HCT116 (cell line): ENCODE measurements around the gene TIMM17A. TPM values are rescaled to one million over a fixed set of nuclear protein-coding genes. Genes with fewer than 3 reads are reported as not detected.

ENCODE experiments used
- ATAC-seq: fragments of 200-7000 bp; cut with Tn5 transposase; 2 replicates; pipeline ENCODE4 v1.9.1; 2020; ENCODE audit warnings: mild to moderate bottlenecking, moderate library complexity
- BruUV-seq: library from RNA; stranded (reverse); fragments of 400-500 nt; replicated peaks from 2 replicates; lab custom pipeline; 2021; lab: Mats Ljungman, UMichigan
- CTCF ChIA-PET: fragments of 300-600 bp; sonication (Branson Sonifier 250); formaldehyde crosslinking; loops from one replicate; lab custom pipeline; 2021; ENCODE audit warnings: antibody characterized with exemption; lab: Charles Lee
- POLR2A ChIA-PET: fragments of 300-600, 350-600 bp; sonication (Branson Sonifier 250); formaldehyde crosslinking; loops from one replicate; lab custom pipeline; 2021; ENCODE audit warnings: antibody characterized with exemption; lab: Charles Lee
- RAD21 ChIA-PET, 2 experiments: fragments of 300-600 bp; sonication (Branson Sonifier 250); formaldehyde crosslinking; loops; one replicate each; lab custom pipeline; 2023; ENCODE audit warnings: low total read pairs in 2 of 2; ENCODE audit not compliant: uncharacterized antibody in 2 of 2, unreplicated experiment in 2 of 2, low non-redundant PET in 1 of 2; lab: Charles Lee
- DNase-seq: peaks from one replicate; pipeline ENCODE4 v3.0.0-alpha.2; 2010; ENCODE audit warnings: low read depth, low spot score
- H2AFZ ChIP-seq: fragments of 200-600 bp; shearing (Covaris generic), sonication (generic); 2 replicates; pipeline ENCODE4 v1.6.1; 2017; ENCODE audit warnings: low read depth, mixed run types, mixed read lengths, antibody characterized with exemption, low read length; ENCODE audit not compliant: poor library complexity, severe bottlenecking
- H3K27ac ChIP-seq: 2 replicates; pipeline ENCODE4 v1.5.1; 2012; ENCODE audit warnings: low read depth, low read length
- H3K27me3 ChIP-seq: fragments of 200-600 bp; sonication (generic); 2 replicates; pipeline ENCODE4 v1.6.1; 2016; ENCODE audit warnings: mixed run types, low read length, mixed read lengths; ENCODE audit not compliant: insufficient read depth
- H3K36me3 ChIP-seq, 2 experiments: fragments of 200-500 bp in 1 of 2; fragments of 200-600 bp in 1 of 2; sonication (Bioruptor generic) in 1 of 2; sonication (generic) in 1 of 2; 2 replicates each; pipeline versions ENCODE4 v1.5.1 to v1.6.1; 2014 to 2016; ENCODE audit warnings: low read length in 2 of 2, inconsistent platforms in 1 of 2, mixed read lengths in 1 of 2, mixed run types in 1 of 2; ENCODE audit not compliant: insufficient read depth in 2 of 2, control insufficient read depth in 1 of 2
- H3K4me1 ChIP-seq, 2 experiments: fragments of 200-600 bp in 1 of 2; sonication (generic) in 1 of 2; 2 replicates each; pipeline versions ENCODE4 v1.5.1 to v1.6.1; 2012 to 2017; ENCODE audit warnings: low read length in 2 of 2, inconsistent platforms in 1 of 2, mild to moderate bottlenecking in 1 of 2, mixed read lengths in 1 of 2, mixed run types in 1 of 2, moderate library complexity in 1 of 2; ENCODE audit not compliant: insufficient read depth in 2 of 2, control insufficient read depth in 1 of 2
- H3K4me2 ChIP-seq: fragments of 200-600 bp; sonication (generic); 2 replicates; pipeline ENCODE4 v1.6.1; 2017; ENCODE audit warnings: mixed run types, low read length, mixed read lengths
- H3K4me3 ChIP-seq, 2 experiments: fragments of 200-600 bp in 1 of 2; sonication (generic) in 1 of 2; replicated peaks in 1 of 2; 2 replicates each; pipeline ENCODE4 v1.5.1; 2011 to 2016; ENCODE audit warnings: low read length in 2 of 2, control low read depth in 1 of 2, low read depth in 1 of 2, mild to moderate bottlenecking in 1 of 2, mixed read lengths in 1 of 2, mixed run types in 1 of 2
- H3K79me2 ChIP-seq: fragments of 200-600 bp; sonication (generic); 2 replicates; pipeline ENCODE4 v1.6.1; 2017; ENCODE audit warnings: mild to moderate bottlenecking, mixed run types, low read length, moderate library complexity, mixed read lengths; ENCODE audit not compliant: insufficient read depth
- H3K9ac ChIP-seq: fragments of 200-600 bp; sonication (generic); 2 replicates; pipeline ENCODE4 v1.6.1; 2016; ENCODE audit warnings: low read length, mixed read lengths
- H3K9me2 ChIP-seq: fragments of 200-600 bp; sonication (generic), shearing (Covaris generic); 2 replicates; pipeline ENCODE4 v1.6.1; 2017; ENCODE audit warnings: mixed run types, mild to moderate bottlenecking, moderate library complexity; ENCODE audit not compliant: insufficient read depth
- H3K9me3 ChIP-seq, 2 experiments: fragments of 200-500 bp in 1 of 2; fragments of 200-600 bp in 1 of 2; sonication (Bioruptor generic) in 1 of 2; sonication (generic) in 1 of 2; 2 replicates each; pipeline ENCODE4 v1.6.1; 2014 to 2017; ENCODE audit warnings: low read length in 2 of 2, mixed read lengths in 2 of 2, inconsistent platforms in 1 of 2, low read depth in 1 of 2, mild to moderate bottlenecking in 1 of 2, mixed run types in 1 of 2, moderate library complexity in 1 of 2; ENCODE audit not compliant: control insufficient read depth in 1 of 2, insufficient read depth in 1 of 2
- H4K20me1 ChIP-seq: fragments of 200-600 bp; sonication (generic), shearing (Covaris generic); 2 replicates; pipeline ENCODE4 v1.6.1; 2017; ENCODE audit warnings: mixed run types, mild to moderate bottlenecking, moderate library complexity; ENCODE audit not compliant: insufficient read depth
- EZH2 ChIP-seq: fragments of 200-600 bp; sonication (generic); IDR thresholded peaks from 2 replicates; pipeline ENCODE4 v1.6.1; 2017; ENCODE audit warnings: antibody characterized with exemption, mixed run types
- POLR2A ChIP-seq: IDR thresholded peaks from 2 replicates; pipeline ENCODE4 v1.7.0; 2011; ENCODE audit warnings: borderline replicate concordance; ENCODE audit not compliant: insufficient read depth, insufficient read length; ENCODE audit errors: extremely low read depth
- POLR2AphosphoS5 ChIP-seq: IDR thresholded peaks from 2 replicates; pipeline ENCODE4 v1.6.1; 2011; ENCODE audit warnings: mild to moderate bottlenecking, low read depth, low read length, moderate library complexity
- REST ChIP-seq: IDR thresholded peaks from 2 replicates; pipeline ENCODE4 v1.6.1; 2012; ENCODE audit warnings: low read depth
- SP1 ChIP-seq: IDR thresholded peaks from 2 replicates; pipeline ENCODE4 v1.6.1; 2012; ENCODE audit warnings: low read depth
- SRF ChIP-seq: IDR thresholded peaks from 2 replicates; pipeline ENCODE4 v1.6.1; 2012; ENCODE audit warnings: low read depth
- TCF7L2 ChIP-seq: IDR thresholded peaks from 2 replicates; pipeline ENCODE4 v1.7.0; 2011; ENCODE audit warnings: borderline replicate concordance, inconsistent platforms; ENCODE audit not compliant: insufficient read depth, insufficient read length; ENCODE audit errors: extremely low read depth
- YY1 ChIP-seq: IDR thresholded peaks from 2 replicates; pipeline ENCODE4 v1.6.1; 2011; ENCODE audit warnings: low read length, low read depth, moderate library complexity, mild to moderate bottlenecking; ENCODE audit not compliant: insufficient replicate concordance; ENCODE audit errors: extremely low read depth
- intact Hi-C: fragments of 100-400 bp; cut with micrococcal nuclease; formaldehyde crosslinking; loops from 2 replicates; pipeline ENCODE4 v1.10.0; 2022
- total RNA-seq: library from RNA; stranded (reverse); gene quantifications from one replicate; pipeline ENCODE4 v1.2.1, GENCODE V29; 2021; ENCODE audit not compliant: unreplicated experiment

Gene TIMM17A
- total RNA-seq, 1 experiment from 2014 or later: 100 TPM

- TF ChIP-seq REST: no peak
- TF ChIP-seq YY1: no peak
- TF ChIP-seq SP1: no peak
- no peak for TF ChIP-seq SRF
- TF ChIP-seq EZH2: no peak
- no peak for TF ChIP-seq POLR2A
Observed at GRCh38 chr1:202015662-202015937, 60.3 kb downstream of the TIMM17A start (continued).

DNA sequence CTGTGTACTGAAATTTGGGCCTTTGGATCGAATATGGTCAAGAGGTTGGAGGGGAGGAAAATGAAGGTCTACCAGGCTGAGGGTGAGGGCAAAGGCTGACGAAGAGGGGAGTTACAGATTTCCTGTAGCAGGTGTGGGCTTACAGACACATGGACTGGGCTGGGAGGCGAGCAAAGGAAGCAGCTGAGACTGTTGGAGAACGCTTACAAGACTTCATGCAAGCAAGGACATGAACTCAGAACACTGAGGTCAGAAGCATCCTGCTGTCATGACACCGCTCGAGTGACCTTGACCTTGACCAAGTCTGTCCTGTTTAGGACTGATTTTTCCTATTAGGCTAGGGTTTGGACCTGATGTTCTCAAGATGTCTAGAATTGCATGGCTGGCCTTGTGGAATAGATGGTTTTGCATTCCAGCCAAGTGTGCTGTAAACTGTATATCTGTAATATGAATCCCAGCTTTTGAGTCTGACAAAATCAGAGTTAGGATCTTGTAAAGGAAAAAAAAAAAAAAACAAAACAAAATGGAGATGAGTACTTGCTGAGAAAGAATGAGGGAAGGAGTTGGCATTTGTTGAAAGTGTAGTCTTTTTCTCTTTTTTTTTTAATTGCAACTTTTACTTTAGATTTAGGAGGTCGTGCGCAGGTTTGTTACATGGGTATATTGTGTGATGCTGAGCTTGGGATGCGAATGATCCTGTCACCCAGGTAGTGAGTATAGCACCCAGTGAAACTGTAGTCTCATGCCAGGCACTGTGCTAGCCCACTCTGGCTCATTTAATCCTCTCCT is 60.9 kb downstream of the TIMM17A start:
- no peaks in the 10 kb centered on the region for H3K9me3 ChIP-seq
- H3K79me2 ChIP-seq: peaks cover 39% of the 10 kb centered on the region
- H3K27ac ChIP-seq: peak overlapping the region; percentile 94
- no peak overlapping the region for H3K4me3 ChIP-seq
- CTCF ChIA-PET: interaction anchor here (2.0 to 2.3 kb wide), 2 partner anchors 76 to 97 kb away, joined by 4 to 9 read pairs; no protein-coding TSS in a partner anchor
- no peak overlapping the region for H2AFZ ChIP-seq
- H3K9ac ChIP-seq: peak overlapping the region; percentile 66; the same call in 1 of the 2 replicates
- H3K27me3 ChIP-seq: no peaks in the 10 kb centered on the region
- H3K9me2 ChIP-seq: no peaks in the 10 kb centered on the region
- H3K36me3 ChIP-seq: peaks cover 6 to 31% of the 10 kb centered on the region in 2 experiments
- DNase-seq (no peak), ATAC-seq (no peak)
- no peaks in the 10 kb centered on the region for H4K20me1 ChIP-seq
- peak overlapping the region; percentile 83; the same call in 1 of the 2 replicates for H3K4me2 ChIP-seq
- BruUV-seq: no TSS peak
- RAD21 ChIA-PET: interaction anchor here in 1 of 2 experiments (0.7 kb wide), 1 partner anchor 69 kb away, joined by 3 read pairs; no protein-coding TSS in a partner anchor
- POLR2A ChIA-PET: interaction anchor here (0.5 to 9.2 kb wide), 13 partner anchors 5 to 109 kb away, joined by 3 to 174 read pairs (median 4); no protein-coding TSS in a partner anchor
- TF ChIP-seq POLR2AphosphoS5 (peak; percentile 50; the same call in 1 of the 2 replicates), TCF7L2 (no peak)
- intact Hi-C loops: no loop called here
- H3K4me1 ChIP-seq: peaks cover 79 to 100% of the 10 kb centered on the region in 2 experiments
